CD4-positive, alpha-beta T cell treated with Interleukin-15 for 4 hours (primary cell): Measurements from ENCODE around the gene AXL.
"Not testable (repeated sequence)": the region's sequence is repeated elsewhere in the genome, so short reads cannot be mapped to it uniquely, and the experiment has no call there.

ENCODE experiments used
- DNase-seq: peaks from one replicate; pipeline ENCODE4 v3.0.0-alpha.2; 2020; ENCODE audit warnings: low spot score

The AXL gene

GRCh38 chr19:41218615-41219507 is at the start of gene AXL:
Gene AXL (plus strand): TSS chr19:41219223. CDS start chr19:41219393, 170 bp downstream.
- DNase-seq = no peak

- no peak for DNase-seq
Observed at GRCh38 chr19:41172297-41173164, 46.5 kb upstream of the AXL start.

GRCh38 chr19:41174297-41174928 is 44.6 kb upstream of the AXL start:
- no peak for DNase-seq

GRCh38 chr19:41175801-41176777 is 42.9 kb upstream of the AXL start:
- peak; percentile 45 for DNase-seq

- not testable (repeated sequence) for DNase-seq
Observed at GRCh38 chr19:41180173-41180572, 38.9 kb upstream of the AXL start.

GRCh38 chr19:41186971-41187883 is 31.8 kb upstream of the AXL start:
- DNase-seq = no peak

- no peak for DNase-seq
Observed at GRCh38 chr19:41187884-41188279, 31.1 kb upstream of the AXL start.

GRCh38 chr19:41189425-41190065 is 29.5 kb upstream of the AXL start:
- no peak for DNase-seq

- no peak for DNase-seq
Observed at GRCh38 chr19:41192574-41193429, 26.2 kb upstream of the AXL start, which contains the start of gene CYP2S1. Gene CYP2S1 (plus strand): TSS chr19:41193219. CDS start chr19:41193265, 46 bp downstream.

GRCh38 chr19:41193430-41194156 is 25.4 kb upstream of the AXL start:
- DNase-seq = no peak

- no peak for DNase-seq
Observed at GRCh38 chr19:41194157-41194552, 24.9 kb upstream of the AXL start.

- DNase-seq = no peak
Observed at GRCh38 chr19:41195675-41196497, 23.1 kb upstream of the AXL start.

- DNase-seq = no peak
Observed at GRCh38 chr19:41198559-41198958, 20.5 kb upstream of the AXL start.

GRCh38 chr19:41203371-41203770 is 15.7 kb upstream of the AXL start:
- no peak for DNase-seq

- DNase-seq = peak; percentile 91
Observed at GRCh38 chr19:41204338-41204737, 14.7 kb upstream of the AXL start.

- DNase-seq = peak; percentile 14
Observed at GRCh38 chr19:41205995-41206394, 13.0 kb upstream of the AXL start.

GRCh38 chr19:41206456-41206855 is 12.6 kb upstream of the AXL start:
- DNase-seq = no peak
